K562 (cell line): Measurements from ENCODE around the gene ZNF302. TPM values are rescaled to one million over a fixed set of nuclear protein-coding genes. Genes with fewer than 3 reads are reported as not detected.

Experiments used
- ARID2 ChIP-seq: fragments of 450-650 bp; IDR thresholded peaks from 2 replicates; pipeline ENCODE4 v1.6.1; 2017; ENCODE audit warnings: antibody characterized with exemption, mild to moderate bottlenecking
- BRD4 ChIP-seq: fragments of 200-600 bp; sonication (generic); IDR thresholded peaks from 2 replicates; pipeline ENCODE4 v1.6.1; 2017; ENCODE audit warnings: inconsistent platforms
- BRD9 ChIP-seq: fragments of 450-650 bp; IDR thresholded peaks from 2 replicates; pipeline ENCODE4 v1.6.1; 2018; ENCODE audit warnings: low read depth; ENCODE audit not compliant: partially characterized antibody
- CCAR2 ChIP-seq: fragments of 200-400 bp; formaldehyde crosslinking; IDR thresholded peaks from 2 replicates; pipeline ENCODE4 v1.6.1; 2017; ENCODE audit warnings: mild to moderate bottlenecking, low read depth, low read length
- EGR1 ChIP-seq: fragments of 450-650 bp; conservative IDR thresholded peaks from 2 replicates; pipeline ENCODE4 v1.6.1; 2017; ENCODE audit warnings: mild to moderate bottlenecking
- GATA2 ChIP-seq: sonication (generic); formaldehyde crosslinking; IDR thresholded peaks from 2 replicates; pipeline ENCODE4 v1.4.0; 2020; ENCODE audit warnings: mild to moderate bottlenecking, missing genetic modification reagents
- MIER1 ChIP-seq: fragments of 450-650 bp; IDR thresholded peaks from 2 replicates; pipeline ENCODE4 v1.6.1; 2016; ENCODE audit warnings: antibody characterized with exemption, mild to moderate bottlenecking, low read depth
- PHB ChIP-seq: fragments of 250-450 bp; sonication (Bioruptor Pico); IDR thresholded peaks from 2 replicates; pipeline ENCODE4 v1.5.0; 2021
- PHTF2 ChIP-seq: fragments of 250-450 bp; sonication (Bioruptor Pico); IDR thresholded peaks from 2 replicates; pipeline ENCODE4 v1.5.0; 2021; ENCODE audit warnings: mild to moderate bottlenecking
- POLR2G ChIP-seq: fragments of 200-400 bp; formaldehyde crosslinking; IDR thresholded peaks from 2 replicates; pipeline ENCODE4 v1.6.1; 2017; ENCODE audit warnings: low read depth, mild to moderate bottlenecking, antibody characterized with exemption, low read length, moderate library complexity
- PRPF4 ChIP-seq: fragments of 200-400 bp; formaldehyde crosslinking; IDR thresholded peaks from one replicate; pipeline ENCODE4 v1.6.1; 2017; ENCODE audit warnings: low read length, low read depth, mild to moderate bottlenecking; ENCODE audit not compliant: insufficient read depth, poor library complexity, severe bottlenecking
- RBM25 ChIP-seq: fragments of 200-400 bp; formaldehyde crosslinking; IDR thresholded peaks from 2 replicates; pipeline ENCODE4 v1.6.1; 2018; ENCODE audit warnings: low read length, low read depth, moderate library complexity; ENCODE audit not compliant: severe bottlenecking
- RUNX1 ChIP-seq: sonication (generic); IDR thresholded peaks from 2 replicates; pipeline ENCODE4 v1.6.1; 2016; ENCODE audit warnings: antibody characterized with exemption, low read depth
- SIN3B ChIP-seq: fragments of 450-650 bp; IDR thresholded peaks from 2 replicates; pipeline ENCODE4 v1.6.1; 2017; ENCODE audit warnings: low read depth, mild to moderate bottlenecking, moderate library complexity
- SMAD1 ChIP-seq: fragments of 150-350 bp; IDR thresholded peaks from 2 replicates; pipeline ENCODE4 v1.6.1; 2014; ENCODE audit warnings: low read length, low read depth; ENCODE audit not compliant: partially characterized antibody
- SMC3 ChIP-seq: conservative IDR thresholded peaks from 2 replicates; pipeline ENCODE4 v1.6.1; 2011; ENCODE audit warnings: low read depth, low read length, improper control_type of control experiment; ENCODE audit not compliant: insufficient read depth
- SPI1 ChIP-seq: IDR thresholded peaks from 2 replicates; pipeline ENCODE4 v1.6.1; 2011; ENCODE audit warnings: low read depth, low read length, control low read depth, borderline replicate concordance
- YY1 ChIP-seq, 3 experiments: IDR thresholded peaks; 2 replicates each; pipeline ENCODE4 v1.6.1; 2011; ENCODE audit warnings: low read length in 2 of 3, mild to moderate bottlenecking in 2 of 3, moderate library complexity in 2 of 3, borderline replicate concordance in 1 of 3, control low read depth in 1 of 3, low read depth in 1 of 3; ENCODE audit not compliant: insufficient read depth in 3 of 3, insufficient replicate concordance in 2 of 3, control insufficient read depth in 1 of 3, insufficient read length in 1 of 3; ENCODE audit errors: extremely low read depth in 1 of 3
- ZBTB7A ChIP-seq: IDR thresholded peaks from 2 replicates; pipeline ENCODE4 v1.6.1; 2011; ENCODE audit warnings: low read depth, mild to moderate bottlenecking, low read length, moderate library complexity, borderline replicate concordance; ENCODE audit not compliant: control insufficient read depth
- ZFP36 ChIP-seq: fragments of 150-350 bp; IDR thresholded peaks from 2 replicates; pipeline ENCODE4 v1.6.1; 2018; ENCODE audit warnings: low read length, low read depth; ENCODE audit not compliant: partially characterized antibody
- ZKSCAN8 ChIP-seq: fragments of 200-800 bp; sonication (Bioruptor generic); IDR thresholded peaks from 2 replicates; pipeline ENCODE4 v1.6.1; 2016; ENCODE audit warnings: missing genetic modification characterization, missing compliant biosample characterization
- ZNF184 ChIP-seq: sonication (generic); formaldehyde crosslinking; IDR thresholded peaks from 2 replicates; pipeline ENCODE4 v1.5.0; 2020; ENCODE audit warnings: missing genetic modification reagents
- ZNF780A ChIP-seq: fragments of 250-450 bp; sonication (Bioruptor Pico); IDR thresholded peaks from 2 replicates; pipeline ENCODE4 v1.5.0; 2021; ENCODE audit warnings: mild to moderate bottlenecking
- polyA plus RNA-seq, 8 experiments: library from polyadenylated mRNA; depleted of rRNA in 4 of 8; stranded (reverse) in 5 of 8; unstranded in 3 of 8; fragments of >200 nt; fragmentation: Nextera tagmentation in 2 of 8; fragmentation: Illumina TruSeq in 1 of 8; extraction: Ambion mirVana in 2 of 8; extraction: Trizol in 1 of 8; gene quantifications; 2 replicates each; pipeline versions ENCODE4 v1.2.1 to v1.2.3, GENCODE V29; 2011 to 2014; ENCODE audit warnings: inconsistent platforms in 1 of 8, missing spikeins in 1 of 8
- total RNA-seq, 7 experiments: library from RNA; depleted of rRNA in 6 of 7; stranded (reverse); fragments of >200 nt in 6 of 7; fragmentation: Illumina TruSeq in 2 of 7; extraction: Trizol in 2 of 7; gene quantifications; 2 replicates each; pipeline versions ENCODE4 v1.2.1 to v1.2.3, GENCODE V29; 2011 to 2021; ENCODE audit warnings: low replicate concordance in 1 of 7
- TF ChIP-seq, protein P1 (sequence below): sonication (generic); formaldehyde crosslinking; IDR thresholded peaks from 2 replicates; pipeline ENCODE4 v1.8.0; 2022; ENCODE audit warnings: mild to moderate bottlenecking, missing genetic modification reagents
- TF ChIP-seq, protein P2 (sequence below), 3 experiments: IDR thresholded peaks in 2 of 3; conservative IDR thresholded peaks in 1 of 3; 2 replicates each; pipeline ENCODE4 v1.5.1; 2011 to 2012; ENCODE audit warnings: low read length in 3 of 3, mild to moderate bottlenecking in 3 of 3, control low read depth in 2 of 3, improper control_type of control experiment in 1 of 3, inconsistent platforms in 1 of 3, low read depth in 1 of 3, mixed read lengths in 1 of 3, moderate library complexity in 1 of 3; ENCODE audit not compliant: insufficient read depth in 2 of 3
- TF ChIP-seq, protein P3 (sequence below): conservative IDR thresholded peaks from 2 replicates; pipeline ENCODE4 v1.6.1; 2011; ENCODE audit warnings: low read depth, mild to moderate bottlenecking, low read length; ENCODE audit not compliant: control insufficient read depth

The ZNF302 gene
- total and polyA plus RNA-seq, 9 of the 15 experiments (the other 6 are each of a cell fraction or from before 2014, with no cell fraction given) = 0.08 to 1.0 (median 0.27) TPM; not detected in 1

DNA sequence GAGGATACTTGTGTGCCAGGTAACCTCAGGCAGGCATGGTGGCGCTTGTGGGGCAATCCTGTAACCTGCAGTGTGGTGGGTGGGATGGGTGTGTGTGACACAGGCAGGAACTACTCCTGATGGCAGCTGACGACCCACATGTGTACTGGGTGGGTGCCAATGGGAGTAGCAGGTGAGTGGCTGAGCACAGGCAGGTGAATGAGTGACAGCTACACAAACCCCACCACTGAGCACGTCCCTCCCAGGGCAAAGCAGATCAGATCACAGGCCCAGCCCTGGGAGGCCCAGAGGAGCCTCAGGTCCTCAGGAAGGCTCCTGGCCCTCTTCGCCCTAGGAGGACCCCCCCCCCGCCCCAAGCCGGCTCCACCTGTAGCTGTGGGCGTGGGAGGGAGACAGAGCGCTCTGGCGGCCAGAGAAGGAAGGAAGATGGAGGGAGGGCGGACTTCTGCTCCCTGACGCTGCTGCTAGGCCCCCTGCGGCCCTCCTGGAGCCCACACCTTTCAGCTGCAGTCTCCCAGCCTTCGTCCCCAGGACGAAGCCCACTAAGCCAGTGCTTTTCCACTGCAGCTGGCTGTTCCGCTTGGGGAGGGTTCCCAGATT is 55.2 kb downstream of the ZNF302 start (continued):
- TF ChIP-seq MIER1 = no peak
- TF ChIP-seq, protein P1, sequence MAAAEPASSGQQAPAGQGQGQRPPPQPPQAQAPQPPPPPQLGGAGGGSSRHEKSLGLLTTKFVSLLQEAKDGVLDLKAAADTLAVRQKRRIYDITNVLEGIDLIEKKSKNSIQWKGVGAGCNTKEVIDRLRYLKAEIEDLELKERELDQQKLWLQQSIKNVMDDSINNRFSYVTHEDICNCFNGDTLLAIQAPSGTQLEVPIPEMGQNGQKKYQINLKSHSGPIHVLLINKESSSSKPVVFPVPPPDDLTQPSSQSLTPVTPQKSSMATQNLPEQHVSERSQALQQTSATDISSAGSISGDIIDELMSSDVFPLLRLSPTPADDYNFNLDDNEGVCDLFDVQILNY (CRISPR knock-in tag) = no peak
- no peak for TF ChIP-seq SMC3
- TF ChIP-seq BRD4 = no peak
- no peak for TF ChIP-seq SPI1
- TF ChIP-seq ZNF184 (CRISPR knock-in tag) = no peak
- TF ChIP-seq BRD9 = no peak
- TF ChIP-seq, protein P2, sequence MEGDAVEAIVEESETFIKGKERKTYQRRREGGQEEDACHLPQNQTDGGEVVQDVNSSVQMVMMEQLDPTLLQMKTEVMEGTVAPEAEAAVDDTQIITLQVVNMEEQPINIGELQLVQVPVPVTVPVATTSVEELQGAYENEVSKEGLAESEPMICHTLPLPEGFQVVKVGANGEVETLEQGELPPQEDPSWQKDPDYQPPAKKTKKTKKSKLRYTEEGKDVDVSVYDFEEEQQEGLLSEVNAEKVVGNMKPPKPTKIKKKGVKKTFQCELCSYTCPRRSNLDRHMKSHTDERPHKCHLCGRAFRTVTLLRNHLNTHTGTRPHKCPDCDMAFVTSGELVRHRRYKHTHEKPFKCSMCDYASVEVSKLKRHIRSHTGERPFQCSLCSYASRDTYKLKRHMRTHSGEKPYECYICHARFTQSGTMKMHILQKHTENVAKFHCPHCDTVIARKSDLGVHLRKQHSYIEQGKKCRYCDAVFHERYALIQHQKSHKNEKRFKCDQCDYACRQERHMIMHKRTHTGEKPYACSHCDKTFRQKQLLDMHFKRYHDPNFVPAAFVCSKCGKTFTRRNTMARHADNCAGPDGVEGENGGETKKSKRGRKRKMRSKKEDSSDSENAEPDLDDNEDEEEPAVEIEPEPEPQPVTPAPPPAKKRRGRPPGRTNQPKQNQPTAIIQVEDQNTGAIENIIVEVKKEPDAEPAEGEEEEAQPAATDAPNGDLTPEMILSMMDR (IDR thresholded peaks at IDR 0.05 in 2 of 3, conservative IDR thresholded peaks at IDR 0.05 in 1 of 3; ENCODE audit: insufficient read depth in 2 of 3, low read depth in 1 of 3, low read length in 3 of 3) = peak; percentile 9 to 17 (median 13); a peak in 1 of 6 replicates
- peak; percentile 17; the same call in 1 of the 2 replicates for TF ChIP-seq ZBTB7A
- TF ChIP-seq ZKSCAN8 (CRISPR knock-in tag) = no peak
- TF ChIP-seq ZNF780A (CRISPR knock-in tag) = no peak
- no peak for TF ChIP-seq ZFP36
- TF ChIP-seq, protein P3, sequence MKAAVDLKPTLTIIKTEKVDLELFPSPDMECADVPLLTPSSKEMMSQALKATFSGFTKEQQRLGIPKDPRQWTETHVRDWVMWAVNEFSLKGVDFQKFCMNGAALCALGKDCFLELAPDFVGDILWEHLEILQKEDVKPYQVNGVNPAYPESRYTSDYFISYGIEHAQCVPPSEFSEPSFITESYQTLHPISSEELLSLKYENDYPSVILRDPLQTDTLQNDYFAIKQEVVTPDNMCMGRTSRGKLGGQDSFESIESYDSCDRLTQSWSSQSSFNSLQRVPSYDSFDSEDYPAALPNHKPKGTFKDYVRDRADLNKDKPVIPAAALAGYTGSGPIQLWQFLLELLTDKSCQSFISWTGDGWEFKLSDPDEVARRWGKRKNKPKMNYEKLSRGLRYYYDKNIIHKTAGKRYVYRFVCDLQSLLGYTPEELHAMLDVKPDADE = no peak
- no peak for TF ChIP-seq RBM25
- no peak for TF ChIP-seq ARID2
- TF ChIP-seq YY1 (IDR thresholded peaks at IDR 0.05; ENCODE audit: borderline replicate concordance in 1 of 3, control insufficient read depth in 1 of 3, extremely low read depth in 1 of 3, insufficient read depth in 3 of 3, insufficient read length in 1 of 3, insufficient replicate concordance in 2 of 3, low read depth in 1 of 3, low read length in 2 of 3) = peak in 2 of 3 experiments; percentile 27 to 70
- TF ChIP-seq RUNX1 = no peak
- TF ChIP-seq SMAD1 = no peak
- TF ChIP-seq CCAR2 = no peak
- TF ChIP-seq GATA2 (CRISPR knock-in tag) = no peak
- TF ChIP-seq PHB (CRISPR knock-in tag) = no peak
- TF ChIP-seq POLR2G = peak; percentile 56
- no peak for TF ChIP-seq PHTF2 (CRISPR knock-in tag)
- TF ChIP-seq EGR1 = peak; percentile 57
- TF ChIP-seq PRPF4 = no peak
- TF ChIP-seq SIN3B = no peak
